ENCODE results near the gene EP400.
A peak's percentile ranks its signal among the peaks of the same experiment; 100 is the strongest.

The EP400 gene

GRCh38 chr12:132075026-132075713 lies 125.4 kb downstream of the EP400 start:
- peak; percentile 72 for TF ChIP-seq CTCF (IDR thresholded peaks at IDR 0.05)
- no peak for TF ChIP-seq ZFX (IDR thresholded peaks at IDR 0.05; ENCODE audit: borderline replicate concordance)
- H3K27ac ChIP-seq, result no peak overlapping the region

- TF ChIP-seq CTCF (IDR thresholded peaks at IDR 0.05) (peak; percentile 29), ZFX (IDR thresholded peaks at IDR 0.05; ENCODE audit: borderline replicate concordance) (no peak)
Observed at GRCh38 chr12:132075714-132076553, 126.2 kb downstream of the EP400 start.

GRCh38 chr12:132076711-132077110 lies 127.0 kb downstream of the EP400 start:
- no peak for TF ChIP-seq ZFX (IDR thresholded peaks at IDR 0.05; ENCODE audit: borderline replicate concordance)
- no peak for TF ChIP-seq CTCF (IDR thresholded peaks at IDR 0.05)
- H3K27ac ChIP-seq, result no peak overlapping the region

More at GRCh38 chr12:132075714-132076553, 126.2 kb downstream of the EP400 start:
- H3K27ac ChIP-seq, result no peak overlapping the region

GRCh38 chr12:132077322-132078100 lies 127.8 kb downstream of the EP400 start:
- TF ChIP-seq CTCF (IDR thresholded peaks at IDR 0.05), result no peak
- TF ChIP-seq ZFX (IDR thresholded peaks at IDR 0.05; ENCODE audit: borderline replicate concordance), result no peak
- H3K27ac ChIP-seq, result no peak overlapping the region

GRCh38 chr12:132078190-132078589 lies 128.4 kb downstream of the EP400 start:
- H3K27ac ChIP-seq, result no peak overlapping the region
- TF ChIP-seq ZFX (IDR thresholded peaks at IDR 0.05; ENCODE audit: borderline replicate concordance) (no peak), CTCF (IDR thresholded peaks at IDR 0.05) (no peak)

GRCh38 chr12:132079200-132079599 lies 129.5 kb downstream of the EP400 start:
- no peak overlapping the region for H3K27ac ChIP-seq
- no peak for TF ChIP-seq ZFX (IDR thresholded peaks at IDR 0.05; ENCODE audit: borderline replicate concordance)
- no peak for TF ChIP-seq CTCF (IDR thresholded peaks at IDR 0.05)
